Lung (tissue), 12 donors: ENCODE results near the gene PLXNA1. TPM values are rescaled to one million over a fixed set of nuclear protein-coding genes. Genes with fewer than 3 reads are reported as not detected.

Experiments used
- ATAC-seq: fragments of 200-7000 bp; cut with Tn5 transposase; one replicate; pipeline ENCODE4 v1.9.1; 2020; ENCODE audit warnings: moderate number of reproducible peaks; ENCODE audit not compliant: insufficient read depth, low FRiP score
- DNase-seq, 3 donors: peaks; one replicate each; pipeline ENCODE4 v3.0.0-alpha.2; 2013 to 2017
- H3K27ac ChIP-seq, 2 donors: one replicate each; pipeline ENCODE4 v1.5.1; 2013; ENCODE audit warnings: mild to moderate bottlenecking in 2 of 2, moderate library complexity in 2 of 2, control low read depth in 1 of 2, inconsistent platforms in 1 of 2, low read depth in 1 of 2, low read length in 1 of 2
- H3K27me3 ChIP-seq, 3 donors: one replicate each; pipeline ENCODE4 v1.5.1; 2013; ENCODE audit warnings: low read length in 2 of 3; ENCODE audit not compliant: control insufficient read depth in 3 of 3, insufficient read depth in 3 of 3
- H3K36me3 ChIP-seq, 4 donors: one replicate each; pipeline ENCODE4 v1.5.1; 2013; ENCODE audit warnings: low read length in 4 of 4, mild to moderate bottlenecking in 1 of 4, moderate library complexity in 1 of 4; ENCODE audit not compliant: control insufficient read depth in 4 of 4, insufficient read depth in 4 of 4
- H3K4me1 ChIP-seq, 5 donors: one replicate each; pipeline ENCODE4 v1.5.1; 2013; ENCODE audit warnings: low read length in 5 of 5, mild to moderate bottlenecking in 2 of 5, moderate library complexity in 1 of 5; ENCODE audit not compliant: control insufficient read depth in 5 of 5, insufficient read depth in 5 of 5
- H3K4me3 ChIP-seq: one replicate; pipeline ENCODE4 v1.5.1; 2013; ENCODE audit warnings: mild to moderate bottlenecking, control low read depth, moderate library complexity
- H3K9ac ChIP-seq, 2 donors: one replicate each; pipeline ENCODE4 v1.5.1; 2013; ENCODE audit warnings: low read length in 2 of 2, control low read depth in 1 of 2; ENCODE audit not compliant: insufficient read depth in 1 of 2
- H3K9me3 ChIP-seq, 4 donors: one replicate each; pipeline ENCODE4 v1.5.1; 2013; ENCODE audit warnings: low read length in 3 of 4, mild to moderate bottlenecking in 1 of 4, moderate library complexity in 1 of 4; ENCODE audit not compliant: control insufficient read depth in 4 of 4, insufficient read depth in 3 of 4
- CTCF ChIP-seq: IDR thresholded peaks from 2 replicates; pipeline ENCODE4 v1.5.1; 2012; ENCODE audit warnings: mild to moderate bottlenecking; ENCODE audit errors: control extremely low read depth, extremely low read depth
- WGBS, 2 donors: extraction: QIAGEN DNeasy Blood & Tissue Kit; methylation state at CpG; one replicate each; pipeline ENCODE4 v1.1.7; 2013; 5-methylcytosine and 5-hydroxymethylcytosine counted together
- polyA plus RNA-seq, 2 donors: library from polyadenylated mRNA; stranded (reverse); fragments of 200-250 nt; gene quantifications; one replicate each; pipeline ENCODE4 v1.2.1, GENCODE V29; 2013
- total RNA-seq, 2 donors: library from RNA; depleted of rRNA in 1 of 2; stranded (reverse); fragments of >200 nt in 1 of 2; gene quantifications; one replicate each; pipeline ENCODE4 v1.2.1, GENCODE V29; 2014 to 2021
- donor health status: control.
- donor health status: control.
- donor health status: Bipolar disorder and iron deficiency.
- donor health status: healthy.
- donor health status: DM: yes; HTN: yes; CAD: no.

Gene PLXNA1
- total and polyA plus RNA-seq, 4 donors: 17.6 to 51.7 (median 21.7) TPM

- TF ChIP-seq CTCF: no peak
- no peak overlapping the region for H3K27ac ChIP-seq
These were observed 24.9 kb upstream of the PLXNA1 start for GRCh38 chr3:126957776-126958637.

DNA sequence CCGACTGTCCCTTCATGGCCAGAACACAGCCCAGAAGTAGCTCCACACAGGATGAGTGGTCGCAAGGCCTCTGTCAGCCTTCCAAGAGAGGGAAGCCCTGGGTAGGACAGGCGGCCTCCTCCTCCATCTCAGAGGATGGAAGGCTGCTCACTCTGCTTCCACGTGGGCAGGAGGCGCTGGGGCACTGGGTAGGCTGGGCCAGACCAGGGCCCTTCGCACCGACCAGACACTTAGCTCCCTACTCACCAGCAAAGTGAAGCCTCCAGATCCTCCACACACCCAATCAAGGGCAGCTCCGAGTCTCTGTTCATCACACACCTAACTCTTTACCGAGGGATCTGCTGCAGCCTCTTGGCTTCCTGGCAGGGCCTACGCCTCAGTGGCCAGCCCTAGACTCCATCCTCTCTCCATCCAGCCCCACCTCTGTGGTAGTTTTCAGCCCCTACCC, 24.3 kb upstream of the PLXNA1 start:
- Histone ChIP-seq H3K4me1 (peaks cover 0 to 15% (median 3%) of the 10 kb centered on the region in 5 donors), H3K36me3 (peaks cover 0 to 3% (median 0%) of the 10 kb centered on the region in 4 donors), H3K4me3 (no peak overlapping the region), H3K27ac (no peak overlapping the region), H3K9me3 (no peaks in the 10 kb centered on the region), H3K9ac (no peak overlapping the region), H3K27me3 (no peaks in the 10 kb centered on the region)
- ATAC-seq (no peak), DNase-seq (no peak)
- no peak for TF ChIP-seq CTCF
- 86 to 93% methylated on average over 10 of the region's 10 CpGs for WGBS, 2 donors

More at GRCh38 chr3:126957776-126958637, 24.9 kb upstream of the PLXNA1 start:
- no peak for DNase-seq
- Histone ChIP-seq H3K4me1 (peaks cover 0 to 15% (median 3%) of the 10 kb centered on the region in 5 donors), H3K9ac (no peak overlapping the region), H3K36me3 (peaks cover 0 to 3% (median 0%) of the 10 kb centered on the region in 4 donors), H3K9me3 (no peaks in the 10 kb centered on the region), H3K27me3 (no peaks in the 10 kb centered on the region), H3K4me3 (no peak overlapping the region)
- ATAC-seq: no peak
- 96 to 97% methylated on average over 14 of the region's 14 CpGs for WGBS, 2 donors

DNA sequence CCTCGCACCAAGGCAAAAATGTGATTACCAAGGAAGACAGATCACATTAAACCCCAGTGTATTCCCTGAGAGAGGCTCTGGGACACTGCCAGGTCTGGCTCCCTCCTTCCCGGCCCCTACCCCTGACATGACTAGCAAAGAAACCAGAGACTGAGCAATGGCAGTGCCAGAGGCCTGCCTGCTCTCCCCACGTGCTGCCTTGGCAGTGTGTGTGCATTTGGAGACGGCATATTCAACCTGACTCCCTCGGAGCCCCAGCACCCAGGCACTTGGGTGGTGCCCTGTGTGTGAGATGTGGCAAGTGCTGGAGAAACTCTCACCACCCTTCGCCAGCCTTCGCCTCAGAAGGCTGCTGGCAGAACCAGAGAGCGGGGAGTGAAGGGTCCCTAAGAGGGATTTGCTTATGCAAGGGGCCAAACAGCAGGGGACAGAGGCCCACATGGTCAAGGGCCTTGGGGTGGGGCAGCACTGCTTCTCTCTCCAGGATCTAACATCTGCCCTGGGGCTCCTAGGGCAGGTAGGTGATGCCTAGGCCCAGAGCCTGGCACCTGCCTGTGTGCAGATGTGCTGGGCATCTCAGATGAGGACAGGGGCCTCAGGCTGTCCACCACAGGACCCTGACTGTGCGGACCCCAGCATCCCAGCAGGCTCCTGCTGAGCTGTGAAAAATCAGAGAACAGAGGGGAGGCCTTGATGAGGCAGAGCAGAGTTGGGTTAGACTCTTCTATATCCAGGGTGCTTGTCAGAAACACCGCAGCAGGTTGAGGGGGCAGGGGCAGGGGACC, 23.6 kb upstream of the PLXNA1 start:
- Histone ChIP-seq H3K9ac (no peak overlapping the region), H3K27ac (peak overlapping the region in 1 of 2 donors; percentile 63), H3K36me3 (peaks cover 0 to 3% (median 0%) of the 10 kb centered on the region in 4 donors), H3K4me3 (no peak overlapping the region), H3K9me3 (peaks cover 0 to 2% (median 0%) of the 10 kb centered on the region in 4 donors), H3K27me3 (no peaks in the 10 kb centered on the region), H3K4me1 (peaks cover 0 to 15% (median 3%) of the 10 kb centered on the region in 5 donors)
- DNase-seq (no peak), ATAC-seq (no peak)
- TF ChIP-seq CTCF: no peak
- WGBS, 2 donors: 85 to 87% methylated on average over 10 of the region's 10 CpGs
